Head of caudate nucleus (tissue), 42 donors: ENCODE data around the gene MSANTD1.
A peak's percentile ranks its signal among the peaks of the same experiment; 100 is the strongest.

ENCODE experiments used
- DNase-seq, 42 donors: peaks; one replicate each; pipeline versions ENCODE4 v3.0.0 to v3.0.0-alpha.2; 2020 to 2021; ENCODE audit warnings: mixed read lengths in 7 of 42
- intact Hi-C: fragments of 100-400 bp; cut with DNase I; formaldehyde crosslinking; loops from one replicate; pipeline ENCODE4 v1.15.0; 2022

The MSANTD1 gene

DNA sequence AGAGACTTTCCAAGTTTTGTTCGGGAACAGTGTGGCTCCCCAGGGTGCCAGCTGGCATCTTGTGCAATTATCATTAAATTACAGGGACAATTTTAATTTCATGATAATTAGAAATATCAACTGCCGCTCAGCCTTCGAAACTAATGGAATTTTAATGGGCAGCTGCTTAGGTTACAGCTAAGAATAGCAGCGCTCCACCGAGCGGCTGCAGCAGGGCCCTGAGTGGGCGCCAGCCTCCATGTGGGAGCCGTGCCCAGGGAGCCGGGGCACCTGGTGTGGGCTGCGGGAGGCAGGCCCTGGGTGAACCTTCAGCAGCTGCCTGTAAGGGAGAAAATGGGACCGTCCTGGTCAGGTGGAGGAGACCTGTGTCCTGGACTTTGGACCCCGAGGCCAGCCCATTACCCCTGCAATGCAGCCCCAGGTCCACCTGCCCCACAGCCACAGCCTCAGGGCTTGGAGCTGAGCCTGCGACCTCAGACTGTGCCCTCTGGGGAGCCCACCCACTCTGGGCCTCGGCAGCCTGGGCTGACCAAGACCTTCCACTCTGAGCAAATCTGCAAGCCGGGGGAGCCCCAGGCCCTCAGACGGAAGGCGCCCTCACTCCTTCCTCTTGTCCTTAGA is 21.1 kb downstream of the MSANTD1 start:
- intact Hi-C loops, result no loop called here
- DNase-seq, result peak in 19 of 42 donors; percentile 11 to 65 (median 48)

DNA sequence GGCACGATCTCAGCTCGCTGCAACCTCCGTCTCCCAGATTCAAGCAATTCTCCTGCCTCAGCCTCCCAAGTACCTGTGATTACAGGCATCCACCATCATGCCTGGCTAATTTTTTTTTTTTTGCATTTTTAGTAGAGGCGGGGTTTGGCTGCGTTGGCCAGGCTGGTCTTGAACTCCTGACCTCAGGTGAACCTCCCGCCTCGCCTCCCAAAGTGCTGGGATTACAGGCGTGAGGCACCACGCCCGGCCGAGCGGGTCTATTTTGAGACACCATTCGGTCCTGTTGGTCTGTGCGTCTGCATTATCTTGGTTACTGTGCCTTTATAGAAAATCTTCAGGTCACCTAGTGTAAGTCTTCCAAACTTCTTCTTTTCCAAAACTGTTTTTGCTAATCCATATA is 22.2 kb downstream of the MSANTD1 start:
- peak in 7 of 42 donors; percentile 0 to 39 (median 8) for DNase-seq
- intact Hi-C loops, result no loop called here

DNA sequence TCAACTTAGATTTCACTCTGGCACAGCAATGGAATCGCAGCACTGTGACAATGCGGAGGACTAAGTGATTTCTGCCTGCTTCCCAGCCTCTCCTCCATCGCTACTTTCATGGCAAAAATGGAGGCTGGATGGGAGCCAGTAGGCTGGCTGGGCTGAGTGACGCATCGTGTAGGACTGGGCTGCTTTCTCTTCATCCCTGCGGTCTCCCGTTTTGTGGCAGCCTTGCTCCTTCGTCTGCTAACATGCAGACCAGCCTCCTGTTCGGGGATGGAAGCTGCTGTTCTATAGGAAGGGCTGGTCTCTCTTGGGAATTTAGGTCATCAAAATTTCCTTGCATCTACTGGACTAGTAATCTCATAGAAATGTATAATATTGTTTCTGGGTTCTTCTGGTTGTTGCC is 28.0 kb downstream of the MSANTD1 start:
- peak in 33 of 42 donors; percentile 17 to 84 (median 54) for DNase-seq
- intact Hi-C loops, result no loop called here

DNA sequence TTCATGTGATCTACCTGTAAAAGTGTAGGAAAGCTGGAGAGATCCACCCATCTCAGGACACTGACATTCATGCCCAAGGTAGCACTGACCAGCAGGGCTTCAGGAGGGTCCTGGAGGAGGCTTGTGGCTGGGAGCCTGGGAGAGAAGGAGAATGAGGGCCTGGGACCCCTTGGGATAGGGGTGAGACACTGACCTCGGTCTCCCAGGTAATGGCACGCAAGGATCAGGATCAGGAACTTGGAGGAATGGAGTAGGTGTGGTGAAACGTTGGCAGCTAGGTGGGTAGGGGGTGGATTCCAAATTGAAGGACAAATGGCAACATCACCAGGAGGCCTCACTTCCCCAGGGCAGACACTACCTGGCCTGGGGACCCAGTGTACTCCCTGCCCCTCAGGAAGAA is 31.5 kb downstream of the MSANTD1 start:
- intact Hi-C loops, result no loop called here
- DNase-seq, result peak in 5 of 42 donors; percentile 2 to 22 (median 10)

DNA sequence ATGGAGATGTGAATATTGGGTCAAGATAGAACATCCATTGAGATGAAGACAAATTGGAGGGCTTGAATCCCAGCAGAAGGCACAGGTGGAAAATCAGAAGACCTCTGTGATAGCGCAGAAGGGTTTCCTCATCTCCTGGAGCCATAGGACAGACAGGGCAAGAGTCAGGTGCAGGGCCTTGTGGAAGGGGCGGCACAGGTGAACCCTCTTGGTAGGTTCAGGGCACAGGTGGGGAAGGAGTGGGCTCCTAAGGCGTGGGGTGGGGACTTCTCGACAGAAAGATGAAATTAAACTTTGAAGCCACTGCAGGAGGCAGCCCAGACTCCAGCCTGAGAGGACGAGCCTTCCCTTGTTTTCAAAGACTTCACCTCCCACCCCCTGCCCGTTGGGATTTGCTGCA is 34.5 kb downstream of the MSANTD1 start:
- intact Hi-C loops, result no loop called here
- DNase-seq, result peak in 2 of 42 donors; percentile 0 to 7

DNA sequence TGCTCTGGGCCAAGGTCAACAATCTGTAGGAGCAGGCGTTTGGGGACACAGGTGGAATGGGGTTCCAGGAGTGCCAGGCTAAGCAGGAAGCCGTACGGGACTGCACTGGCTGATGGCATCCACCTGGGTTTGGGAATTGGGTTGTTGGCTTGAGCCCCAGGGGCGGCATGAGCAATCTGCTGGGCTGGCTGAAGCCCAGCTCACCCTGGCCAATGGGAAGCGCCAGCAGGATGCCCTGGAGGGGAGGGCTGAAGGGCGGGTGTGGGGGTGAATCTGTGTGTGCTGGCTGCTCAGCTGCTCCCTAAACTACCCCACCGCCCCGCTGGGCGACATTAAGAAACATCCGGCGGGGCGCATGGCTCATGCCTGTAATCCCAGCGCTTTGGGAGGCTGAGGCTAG is 35.0 kb downstream of the MSANTD1 start:
- DNase-seq, result peak in 11 of 42 donors; percentile 3 to 37 (median 19)
- intact Hi-C loops, result no loop called here

DNA sequence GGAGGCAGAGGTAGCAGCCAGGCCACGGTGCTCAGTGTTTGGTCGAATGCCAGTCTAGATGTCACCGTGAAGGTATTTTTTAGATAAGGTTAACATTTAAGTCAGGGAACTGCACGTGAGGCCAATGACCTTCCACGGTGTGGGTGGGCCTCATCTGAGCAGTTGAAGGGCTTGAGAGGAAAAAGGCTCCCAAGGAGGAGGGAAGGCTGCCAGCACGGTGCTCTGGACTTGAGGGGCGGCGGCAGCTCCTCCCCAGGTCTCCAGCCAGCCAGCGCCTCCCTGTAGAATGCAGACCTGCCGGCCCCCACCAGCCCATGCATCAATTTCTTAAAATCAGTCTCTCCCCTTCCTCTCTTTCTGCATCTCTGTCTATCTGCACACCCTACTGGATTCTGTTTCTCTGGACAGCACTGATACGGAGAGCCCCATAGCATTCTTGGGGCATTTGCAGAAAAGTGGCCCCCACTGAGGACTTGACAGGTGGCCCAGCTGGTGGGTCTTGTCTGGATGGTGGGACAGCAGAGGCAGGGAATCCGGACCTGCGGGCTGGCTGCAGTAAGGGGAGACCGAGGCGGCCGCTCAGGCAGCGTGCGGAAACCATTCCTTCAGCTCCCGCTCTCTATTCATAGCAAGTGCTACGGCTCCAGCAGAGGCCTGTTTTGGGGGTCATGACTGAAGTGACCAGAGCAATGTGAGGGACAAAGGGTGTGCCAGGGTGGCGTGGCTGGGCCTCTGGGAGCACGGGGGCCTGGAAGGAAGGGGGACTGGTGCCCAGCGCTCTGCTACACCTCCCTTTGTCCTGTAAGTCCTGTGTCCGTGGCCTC is 36.0 kb downstream of the MSANTD1 start:
- DNase-seq, result peak in 7 of 42 donors; percentile 5 to 23 (median 12)
- intact Hi-C loops, result no loop called here

DNA sequence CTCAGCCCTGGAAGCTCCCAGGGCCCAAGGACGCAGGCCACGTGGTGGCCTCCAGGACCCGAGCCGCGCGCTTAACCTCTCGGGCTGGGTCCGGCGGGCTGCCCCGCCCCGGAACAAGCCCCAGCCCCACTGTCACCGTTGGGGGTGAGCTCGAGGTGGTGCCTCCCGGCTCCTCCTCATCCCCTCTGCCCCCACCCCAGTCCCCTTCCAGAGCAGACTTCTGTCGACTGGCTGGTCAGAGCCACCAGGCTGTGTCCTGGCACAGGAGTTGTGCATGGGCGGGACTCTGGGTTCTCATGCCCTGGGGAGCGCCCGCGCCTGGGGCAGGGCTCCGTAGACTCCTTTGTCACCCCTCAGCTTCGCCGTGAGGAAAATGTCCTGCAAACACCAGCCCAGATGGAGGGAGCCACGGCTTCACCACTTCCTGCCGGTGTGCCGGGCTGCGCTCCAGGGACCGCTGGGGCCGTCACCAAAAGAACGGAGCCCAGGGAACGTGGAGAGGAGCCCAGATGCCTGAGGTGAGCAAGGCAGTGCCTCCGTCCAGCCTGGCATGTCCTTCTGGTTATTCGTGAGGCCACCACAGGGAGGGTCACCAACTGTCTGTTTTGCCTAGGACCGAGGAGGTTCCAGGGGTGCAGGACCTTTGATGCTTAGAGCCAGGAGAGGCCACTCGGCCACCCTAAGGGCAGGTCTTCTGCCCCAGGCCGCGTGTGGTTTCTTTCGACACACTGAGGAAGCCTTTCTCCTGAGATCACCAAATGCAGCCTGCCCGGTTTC is 36.8 kb downstream of the MSANTD1 start:
- intact Hi-C loops, result no loop called here

DNA sequence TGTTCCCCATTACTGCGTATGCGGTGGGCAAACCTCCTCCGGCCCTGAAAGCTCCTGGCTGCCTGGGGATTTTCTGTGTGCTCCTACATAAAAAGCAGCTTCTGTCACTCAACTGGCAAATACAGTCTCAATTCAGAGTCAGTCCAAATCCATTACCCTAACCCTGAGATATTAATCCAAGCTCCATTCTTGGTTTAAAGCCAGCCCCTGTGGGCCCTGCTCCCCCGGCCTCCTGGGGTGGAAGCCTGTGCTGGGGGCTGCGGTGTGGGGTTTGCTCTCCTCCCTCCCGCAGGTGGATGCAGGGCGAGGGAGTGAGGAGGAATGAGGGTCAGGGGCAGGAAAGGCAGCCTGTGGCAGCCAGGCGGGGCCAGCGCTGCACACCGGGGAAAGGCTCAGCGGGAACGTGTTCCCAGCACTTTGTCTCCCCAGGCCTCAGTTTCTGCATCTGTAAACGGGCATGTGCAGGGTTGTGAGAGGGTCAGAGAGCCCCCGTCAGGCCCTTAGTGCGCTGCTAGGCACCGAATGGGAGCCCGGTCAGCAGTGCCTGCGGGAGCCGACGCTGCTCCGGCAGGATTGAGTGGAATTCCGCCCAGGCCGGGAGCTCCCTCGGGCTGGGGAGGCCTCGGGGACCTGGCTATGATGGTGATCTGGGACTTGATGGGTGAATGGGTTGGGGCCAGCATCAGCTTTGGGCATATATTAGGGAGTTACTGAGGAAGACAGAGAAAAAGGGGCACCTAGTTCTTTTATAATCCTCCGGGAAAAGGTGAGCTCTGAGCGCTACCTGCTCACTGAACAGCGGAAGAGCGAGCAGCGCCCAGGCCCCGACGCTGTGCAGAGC is 37.6 kb downstream of the MSANTD1 start:
- DNase-seq, result peak in 10 of 42 donors; percentile 4 to 63 (median 14)
- intact Hi-C loops, result no loop called here

More for the DNA sequence above, 36.8 kb downstream of the MSANTD1 start:
- DNase-seq, result peak in 17 of 42 donors; percentile 2 to 46 (median 37)

DNA sequence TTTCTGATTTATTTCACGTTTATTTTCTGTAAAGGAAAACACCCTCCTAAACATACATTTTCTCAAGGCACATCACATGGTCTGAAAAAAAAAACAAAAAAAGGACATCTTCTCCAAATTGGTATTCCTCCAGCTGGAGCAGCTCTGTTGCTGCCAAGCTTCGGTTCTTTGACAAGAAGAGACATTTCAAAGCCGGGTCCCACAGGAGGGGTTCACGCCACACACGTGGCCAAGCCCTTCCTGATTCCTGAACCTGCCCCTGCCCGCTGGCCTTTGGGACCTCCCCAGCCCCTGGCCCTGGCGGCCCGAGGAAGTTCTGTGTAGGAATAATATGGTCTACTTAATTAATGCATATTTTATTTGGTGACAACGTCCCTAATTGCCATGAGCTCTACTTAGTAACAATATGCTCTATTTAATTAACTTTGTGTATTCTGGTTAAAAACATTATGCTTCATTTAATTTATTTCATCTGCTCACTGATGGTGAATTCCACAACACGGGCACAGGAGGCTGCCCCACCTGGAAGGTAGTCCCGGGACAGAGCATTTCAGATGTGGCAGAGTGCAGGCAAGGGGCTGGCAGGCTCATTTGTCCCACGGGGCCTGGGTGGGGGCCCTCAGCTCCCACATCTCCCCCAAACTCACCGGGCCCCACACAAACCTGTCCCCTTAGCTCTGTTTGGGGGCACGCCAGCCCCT is 38.5 kb downstream of the MSANTD1 start:
- intact Hi-C loops, result no loop called here
- peak in 8 of 42 donors; percentile 12 to 36 (median 18) for DNase-seq

DNA sequence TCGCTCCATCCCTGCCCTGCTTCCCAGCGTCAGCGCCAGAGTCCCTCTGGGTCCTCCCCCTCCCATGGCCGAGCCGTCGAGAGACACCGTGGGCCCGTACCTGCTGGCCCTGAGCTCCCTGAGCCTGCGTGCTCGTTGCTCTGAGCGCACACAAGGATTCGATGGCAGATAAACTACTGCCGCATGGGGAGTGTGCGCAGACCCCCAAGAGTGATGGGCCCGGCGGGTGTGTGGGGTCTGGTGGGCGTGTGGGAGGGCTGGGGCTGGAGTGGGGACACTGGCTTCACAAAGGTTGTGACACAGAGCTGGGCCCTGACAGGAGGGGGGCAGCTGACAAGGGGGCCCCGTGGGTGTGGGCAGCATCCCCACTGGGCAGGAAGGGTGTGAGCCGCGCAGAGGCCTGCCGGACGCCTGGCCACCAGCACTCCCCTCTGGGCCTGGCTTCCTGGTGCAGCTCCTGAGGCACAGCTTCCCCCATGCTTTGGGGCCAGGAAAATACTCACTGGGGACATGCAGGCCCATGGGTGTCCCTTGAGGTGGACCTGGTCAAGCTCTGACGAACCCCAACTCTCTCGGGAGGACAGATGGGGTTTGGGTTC is 39.1 kb downstream of the MSANTD1 start:
- peak in 5 of 42 donors; percentile 10 to 36 (median 11) for DNase-seq
- intact Hi-C loops, result no loop called here

DNA sequence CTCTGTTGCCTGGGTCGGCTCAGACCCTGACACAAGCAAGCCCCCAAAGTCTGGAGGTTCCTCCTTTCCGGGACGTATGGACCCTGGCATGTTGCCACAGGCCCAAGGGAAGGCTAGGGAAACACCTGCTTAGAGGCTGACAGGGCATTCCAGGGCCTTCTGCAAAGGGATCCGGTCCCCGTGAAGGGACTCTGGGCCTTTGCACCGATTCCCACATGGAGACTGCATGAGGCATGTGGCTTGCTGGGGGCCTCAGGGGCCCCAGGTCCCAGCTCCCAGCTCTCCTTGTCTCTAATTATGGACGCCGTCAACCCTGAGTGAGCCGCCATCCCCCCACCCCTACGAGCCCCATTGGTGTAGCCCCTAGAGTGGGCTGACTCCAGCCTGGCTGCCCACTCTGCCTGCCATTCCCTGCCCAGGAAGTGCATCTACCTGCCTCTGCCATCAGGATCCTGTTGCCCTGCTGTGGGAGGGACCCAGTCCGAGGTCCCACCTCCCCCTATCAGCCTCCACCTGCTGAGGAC is 39.7 kb downstream of the MSANTD1 start:
- peak in 8 of 42 donors; percentile 4 to 43 (median 14) for DNase-seq

DNA sequence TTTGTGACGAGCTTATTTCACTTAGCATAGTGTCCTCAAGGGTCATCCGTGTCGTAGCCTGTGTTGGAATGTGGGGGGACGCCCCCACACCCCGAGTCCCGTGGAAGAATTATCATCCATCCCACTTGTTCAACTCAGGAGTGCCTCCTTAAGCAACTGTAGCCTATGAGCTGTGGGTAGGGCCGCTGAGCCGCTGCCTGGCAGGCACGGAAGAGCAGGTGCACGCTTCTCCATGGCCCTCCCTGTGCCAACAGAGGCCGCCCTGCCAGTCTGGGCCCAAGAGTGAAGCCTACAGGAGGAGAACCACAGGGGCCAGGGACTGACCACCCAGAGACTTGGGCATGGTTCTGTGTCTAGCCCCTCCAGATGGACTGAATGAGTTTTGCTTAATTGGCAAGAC is 41.5 kb downstream of the MSANTD1 start:
- peak in 5 of 42 donors; percentile 4 to 30 (median 8) for DNase-seq
- intact Hi-C loops, result no loop called here

More for the DNA sequence above, 39.7 kb downstream of the MSANTD1 start:
- intact Hi-C loops, result no loop called here

DNA sequence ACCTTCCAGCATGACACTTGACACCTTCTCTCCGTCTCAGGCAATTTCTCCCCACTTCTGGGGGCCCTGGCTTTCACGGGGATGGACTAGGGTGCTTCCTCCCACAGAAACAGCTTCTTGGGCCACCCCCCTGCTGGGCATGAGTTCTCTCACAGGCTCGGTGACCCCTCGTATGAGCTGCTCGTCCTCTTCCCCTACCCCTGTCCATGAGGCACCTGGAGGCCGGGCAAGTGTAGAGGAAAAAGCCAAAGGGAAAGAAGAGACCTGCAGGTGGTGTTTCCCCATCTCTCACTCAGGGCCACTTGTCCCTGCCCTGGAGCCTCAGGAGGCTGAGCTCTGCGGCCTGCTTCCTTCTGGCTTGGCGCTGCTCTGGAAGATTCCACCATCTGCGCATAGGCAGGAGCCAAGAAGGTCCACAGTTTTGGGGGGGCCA is 41.9 kb downstream of the MSANTD1 start:
- DNase-seq, result peak in 5 of 42 donors; percentile 1 to 26 (median 10)
- intact Hi-C loops, result no loop called here

DNA sequence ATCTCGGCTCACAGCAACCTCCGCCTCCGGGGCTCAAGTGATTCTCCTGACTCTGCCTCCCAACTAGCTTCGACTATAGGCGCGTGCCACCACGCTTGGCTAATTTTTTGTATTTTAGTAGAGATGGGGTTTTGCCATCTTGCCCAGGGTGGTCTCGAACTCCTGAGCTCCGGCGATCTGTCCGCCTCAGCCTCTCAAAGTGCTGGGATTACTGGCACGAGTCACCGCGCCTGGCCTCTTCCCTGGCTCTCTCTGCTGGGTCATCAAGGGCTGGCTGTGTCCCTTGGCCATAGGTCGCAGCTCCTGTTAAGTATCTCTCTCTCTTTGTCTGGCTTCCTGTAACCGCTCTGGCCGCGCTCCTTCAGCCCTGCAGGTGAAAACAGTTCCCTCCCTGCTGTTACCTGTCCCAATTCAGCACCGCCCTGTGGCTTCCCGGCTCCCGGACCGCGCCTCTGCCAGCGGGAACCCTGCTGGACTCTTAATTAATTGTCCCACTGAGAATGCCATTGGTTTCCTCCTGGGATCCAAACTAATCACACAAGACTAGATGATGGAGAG is 42.5 kb downstream of the MSANTD1 start:
- peak in 6 of 42 donors; percentile 10 to 41 (median 18) for DNase-seq
- intact Hi-C loops, result no loop called here

DNA sequence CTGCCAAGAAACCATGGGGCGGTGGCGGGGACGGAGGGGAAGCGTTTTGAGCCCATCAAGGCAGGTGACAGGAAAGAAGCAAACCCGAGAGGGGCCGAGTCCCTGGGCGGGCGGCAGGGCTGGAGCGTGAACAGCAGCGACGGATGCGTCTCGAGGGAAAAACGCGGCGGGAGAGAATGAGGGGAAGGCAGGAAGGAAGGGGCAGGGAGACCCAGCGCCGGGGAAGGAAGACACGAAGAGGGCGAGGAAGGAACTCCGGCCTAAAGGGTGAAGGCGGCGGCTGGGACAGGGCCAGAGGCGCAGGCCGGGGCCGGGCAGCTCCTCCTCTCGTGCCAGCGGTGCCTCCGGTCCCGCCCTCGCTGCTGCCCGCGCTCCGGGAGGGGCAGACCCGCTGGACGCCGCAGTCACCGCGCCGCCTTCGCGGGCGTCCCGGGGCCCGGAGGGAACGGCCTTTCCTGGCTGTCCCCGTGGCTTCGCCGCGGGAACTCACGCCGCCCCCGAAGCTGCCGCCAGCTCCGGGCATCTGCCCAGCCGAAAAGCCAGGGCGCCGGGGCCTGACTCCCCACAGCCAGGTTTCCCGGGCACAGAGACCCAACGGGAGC is 43.1 kb downstream of the MSANTD1 start:
- intact Hi-C loops, result no loop called here
- peak in 36 of 42 donors; percentile 12 to 78 (median 53) for DNase-seq
